NB4 (cell line): Measurements from ENCODE around the gene SRCAP.

Source experiments
- CTCF ChIP-seq: IDR thresholded peaks from one replicate; pipeline ENCODE4 v1.5.1; 2012; ENCODE audit warnings: low read depth, low read length
- POLR2A ChIP-seq: IDR thresholded peaks from 2 replicates; pipeline ENCODE4 v1.6.1; 2011; ENCODE audit warnings: mild to moderate bottlenecking; ENCODE audit not compliant: insufficient read length; ENCODE audit errors: extremely low read depth

DNA sequence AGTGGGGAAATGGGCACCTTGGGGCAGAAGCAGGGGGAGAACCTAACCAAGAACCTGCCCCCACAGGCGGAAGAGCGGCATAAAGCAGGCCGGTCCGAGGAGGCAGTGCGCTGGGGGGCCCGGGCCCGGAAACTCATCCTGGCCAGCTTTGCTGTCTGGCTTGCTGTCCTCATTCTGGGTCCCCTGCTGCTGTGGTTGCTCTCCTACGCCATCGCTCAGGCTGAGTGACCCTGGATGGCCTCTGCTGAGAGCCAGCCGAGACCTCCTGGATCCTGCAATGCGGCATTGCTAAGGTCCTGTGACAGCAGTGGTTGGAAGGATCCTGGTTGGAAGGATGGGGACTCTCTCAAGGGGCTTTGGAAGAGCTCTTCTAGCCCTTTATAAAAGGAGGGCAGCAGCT is 44.7 kb downstream of the SRCAP start:
- no peak for TF ChIP-seq POLR2A
- TF ChIP-seq CTCF, result no peak
